Measurements from ENCODE around the gene ZNF768.
"Not testable (repeated sequence)": the region's sequence is repeated elsewhere in the genome, so short reads cannot be mapped to it uniquely, and the experiment has no call there.

ZNF768 gene

DNA sequence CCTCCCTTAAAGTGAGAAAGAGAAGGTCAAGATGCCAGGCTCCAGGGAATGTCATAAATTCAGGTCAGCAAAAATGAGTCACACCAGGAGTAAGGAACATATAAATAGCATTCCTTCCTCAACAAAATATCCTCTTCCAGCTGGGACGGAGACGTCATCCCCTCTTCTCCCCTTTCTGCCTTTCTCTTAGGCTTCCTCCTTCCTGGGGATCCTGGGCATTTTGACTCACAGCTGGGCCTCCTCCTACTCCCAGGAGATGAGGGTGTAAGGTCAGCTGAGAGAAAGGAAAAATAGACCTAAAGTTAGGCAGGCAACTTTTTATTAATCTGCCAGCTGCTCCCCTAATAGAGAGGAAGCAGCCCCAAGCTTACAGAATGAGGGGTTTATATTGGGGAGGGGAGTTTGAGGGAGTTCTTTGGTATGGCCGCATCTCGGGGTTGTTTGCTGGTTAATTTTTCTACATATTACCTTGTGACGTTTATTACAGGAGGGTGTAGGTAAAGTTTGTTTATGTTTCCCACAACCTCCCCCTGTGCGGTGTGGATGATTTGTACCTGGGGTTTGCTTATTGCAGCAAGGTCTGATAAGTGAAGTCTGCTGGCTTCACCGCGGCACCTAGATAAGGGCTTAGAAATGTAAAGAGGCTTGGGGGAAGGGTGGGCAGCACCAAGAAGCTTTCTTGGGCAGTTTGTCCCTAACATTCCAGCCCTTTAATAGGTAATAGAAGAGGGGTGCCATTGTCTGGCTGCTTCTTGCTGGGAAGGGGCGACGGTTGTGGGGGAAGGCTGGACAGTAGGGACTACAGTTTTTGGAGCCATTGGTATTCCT lies 15.3 kb upstream of the ZNF768 start:
- no peaks in the 10 kb centered on the region for H3K27me3 ChIP-seq (ENCODE audit: insufficient read depth, poor library complexity, severe bottlenecking)
- H3K4me3 ChIP-seq (ENCODE audit: severe bottlenecking): no peak overlapping the region
- ATAC-seq (ENCODE audit: low read depth) (peak; percentile 41; the same call in 1 of the 3 replicates), DNase-seq (ENCODE audit: low spot score) (no peak)
- H3K4me1 ChIP-seq (ENCODE audit: insufficient read depth, poor library complexity, severe bottlenecking): no peaks in the 10 kb centered on the region
- TF ChIP-seq, protein P1, sequence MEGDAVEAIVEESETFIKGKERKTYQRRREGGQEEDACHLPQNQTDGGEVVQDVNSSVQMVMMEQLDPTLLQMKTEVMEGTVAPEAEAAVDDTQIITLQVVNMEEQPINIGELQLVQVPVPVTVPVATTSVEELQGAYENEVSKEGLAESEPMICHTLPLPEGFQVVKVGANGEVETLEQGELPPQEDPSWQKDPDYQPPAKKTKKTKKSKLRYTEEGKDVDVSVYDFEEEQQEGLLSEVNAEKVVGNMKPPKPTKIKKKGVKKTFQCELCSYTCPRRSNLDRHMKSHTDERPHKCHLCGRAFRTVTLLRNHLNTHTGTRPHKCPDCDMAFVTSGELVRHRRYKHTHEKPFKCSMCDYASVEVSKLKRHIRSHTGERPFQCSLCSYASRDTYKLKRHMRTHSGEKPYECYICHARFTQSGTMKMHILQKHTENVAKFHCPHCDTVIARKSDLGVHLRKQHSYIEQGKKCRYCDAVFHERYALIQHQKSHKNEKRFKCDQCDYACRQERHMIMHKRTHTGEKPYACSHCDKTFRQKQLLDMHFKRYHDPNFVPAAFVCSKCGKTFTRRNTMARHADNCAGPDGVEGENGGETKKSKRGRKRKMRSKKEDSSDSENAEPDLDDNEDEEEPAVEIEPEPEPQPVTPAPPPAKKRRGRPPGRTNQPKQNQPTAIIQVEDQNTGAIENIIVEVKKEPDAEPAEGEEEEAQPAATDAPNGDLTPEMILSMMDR (IDR thresholded peaks at IDR 0.05; ENCODE audit: poor library complexity, severe bottlenecking): no peak
- no peak overlapping the region for H3K27ac ChIP-seq (ENCODE audit: poor library complexity, severe bottlenecking)
- no peaks in the 10 kb centered on the region for H3K9me3 ChIP-seq (ENCODE audit: severe bottlenecking)
- peaks cover 3% of the 10 kb centered on the region; the same call in 1 of the 2 replicates for H3K36me3 ChIP-seq (ENCODE audit: low read depth)

DNA sequence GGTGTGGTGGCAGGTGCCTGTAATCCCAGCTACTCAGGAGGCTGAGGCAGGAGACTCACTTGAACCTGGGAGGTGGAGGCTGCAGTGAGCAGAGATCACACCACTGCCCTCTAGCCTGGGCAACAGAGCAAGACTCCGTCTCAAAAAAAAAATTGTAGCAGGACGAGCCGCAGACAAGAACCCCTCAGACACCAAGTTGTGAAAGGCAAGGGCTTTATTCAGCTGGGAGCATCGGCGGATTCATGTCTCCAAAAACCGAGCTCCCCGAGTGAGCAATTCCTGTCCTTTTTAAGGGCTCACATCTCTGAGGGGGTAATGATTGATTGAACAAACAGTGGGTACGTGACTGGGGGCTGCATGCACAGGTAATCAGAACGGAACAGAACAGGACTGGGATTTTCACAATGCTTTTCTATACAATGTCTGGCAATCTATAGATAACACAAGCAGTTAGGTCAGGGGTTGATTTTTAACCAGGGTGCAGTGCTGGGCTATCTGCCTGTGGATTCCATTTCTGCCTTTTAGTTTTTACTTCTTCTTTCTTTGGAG lies 14.6 kb upstream of the ZNF768 start:
- not testable (repeated sequence) for H3K4me1 ChIP-seq (ENCODE audit: insufficient read depth, poor library complexity, severe bottlenecking); H3K27me3 ChIP-seq (ENCODE audit: insufficient read depth, poor library complexity, severe bottlenecking); H3K4me3 ChIP-seq (ENCODE audit: severe bottlenecking); H3K36me3 ChIP-seq (ENCODE audit: low read depth); ATAC-seq (ENCODE audit: low read depth); H3K27ac ChIP-seq (ENCODE audit: poor library complexity, severe bottlenecking); H3K9me3 ChIP-seq (ENCODE audit: severe bottlenecking); DNase-seq (ENCODE audit: low spot score)

DNA sequence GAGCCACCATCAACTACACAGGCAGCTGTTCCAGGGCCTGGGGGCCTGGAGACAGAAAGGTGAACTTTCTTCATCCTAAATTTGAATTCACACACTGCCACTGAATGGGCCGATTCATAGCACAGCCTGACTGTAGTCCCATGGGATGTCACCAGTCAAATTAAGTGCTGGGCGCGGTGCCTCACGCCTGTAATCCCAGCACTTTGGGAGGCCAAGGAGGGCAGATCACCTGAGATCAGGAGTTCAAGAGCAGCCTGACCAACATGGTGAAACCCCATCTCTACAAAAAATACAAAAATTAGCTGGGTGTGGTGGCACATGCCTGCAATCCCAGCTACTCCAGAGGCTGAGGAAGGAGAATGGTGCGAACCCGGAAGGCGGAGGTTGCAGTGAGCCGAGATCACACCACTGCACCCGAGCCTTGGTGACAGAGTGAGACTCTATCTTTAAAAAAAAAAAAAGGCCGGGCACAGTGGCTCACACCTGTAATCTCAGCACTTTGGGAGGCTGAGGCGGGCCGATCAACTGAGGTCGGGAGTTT lies 13.7 kb upstream of the ZNF768 start:
- not testable (repeated sequence) for H3K27me3 ChIP-seq (ENCODE audit: insufficient read depth, poor library complexity, severe bottlenecking); H3K9me3 ChIP-seq (ENCODE audit: severe bottlenecking); ATAC-seq (ENCODE audit: low read depth); H3K36me3 ChIP-seq (ENCODE audit: low read depth); DNase-seq (ENCODE audit: low spot score); H3K4me1 ChIP-seq (ENCODE audit: insufficient read depth, poor library complexity, severe bottlenecking); H3K4me3 ChIP-seq (ENCODE audit: severe bottlenecking); H3K27ac ChIP-seq (ENCODE audit: poor library complexity, severe bottlenecking)

DNA sequence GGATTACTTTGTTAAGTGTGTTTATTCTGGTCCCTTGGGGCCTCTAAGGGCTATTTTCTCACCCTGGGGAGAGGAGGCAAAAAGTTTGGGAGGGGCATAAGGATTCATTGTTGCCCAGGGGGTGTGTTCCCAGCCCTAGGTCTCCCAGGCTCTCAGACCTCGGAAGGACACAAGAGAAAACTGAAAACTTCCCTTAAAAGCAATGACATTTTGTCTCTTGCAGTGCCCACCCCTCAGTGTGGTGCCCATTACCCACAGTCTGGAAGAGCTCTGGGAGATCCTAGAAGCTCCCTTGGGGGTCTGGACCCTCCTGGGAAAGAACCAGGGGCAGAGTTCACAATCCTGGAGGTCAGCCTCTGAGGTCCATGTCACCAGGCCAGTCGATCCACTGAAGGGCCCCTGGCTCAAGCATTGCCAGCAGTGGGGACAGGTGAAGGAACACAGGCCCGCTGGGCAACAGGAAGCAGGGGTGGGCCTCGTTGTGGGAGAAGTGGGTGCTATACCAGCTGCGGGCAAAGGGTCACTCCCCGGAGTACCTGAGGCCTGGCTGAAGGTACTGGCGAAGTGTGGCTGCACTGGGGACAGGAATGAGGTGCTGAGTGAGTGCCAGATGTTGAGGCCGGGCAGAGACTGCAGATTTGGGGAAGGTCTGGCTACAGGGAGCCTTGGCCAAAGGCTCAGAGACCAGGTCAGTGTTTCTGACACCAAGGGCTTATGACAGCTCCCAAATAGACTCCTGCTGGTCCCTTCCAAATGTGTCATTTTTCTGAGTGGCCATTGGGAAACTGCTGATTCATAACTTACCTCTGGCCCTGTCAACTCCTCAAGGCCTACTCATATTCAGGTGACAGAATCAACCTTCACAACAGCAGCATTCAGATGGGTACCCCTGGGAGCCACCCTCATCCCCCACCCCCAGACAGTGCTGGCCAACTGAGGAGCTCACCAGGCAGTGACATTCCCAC lies 12.9 kb upstream of the ZNF768 start:
- H3K36me3 ChIP-seq (ENCODE audit: low read depth): peaks cover 6% of the 10 kb centered on the region; the same call in 1 of the 2 replicates
- H3K4me3 ChIP-seq (ENCODE audit: severe bottlenecking): no peak overlapping the region
- ATAC-seq (ENCODE audit: low read depth) (no peak), DNase-seq (ENCODE audit: low spot score) (no peak)
- H3K27ac ChIP-seq (ENCODE audit: poor library complexity, severe bottlenecking): no peak overlapping the region
- H3K27me3 ChIP-seq (ENCODE audit: insufficient read depth, poor library complexity, severe bottlenecking): no peaks in the 10 kb centered on the region
- no peaks in the 10 kb centered on the region for H3K9me3 ChIP-seq (ENCODE audit: severe bottlenecking)
- TF ChIP-seq, protein P1 (IDR thresholded peaks at IDR 0.05; ENCODE audit: poor library complexity, severe bottlenecking): no peak
- H3K4me1 ChIP-seq (ENCODE audit: insufficient read depth, poor library complexity, severe bottlenecking): peaks cover 2% of the 10 kb centered on the region

DNA sequence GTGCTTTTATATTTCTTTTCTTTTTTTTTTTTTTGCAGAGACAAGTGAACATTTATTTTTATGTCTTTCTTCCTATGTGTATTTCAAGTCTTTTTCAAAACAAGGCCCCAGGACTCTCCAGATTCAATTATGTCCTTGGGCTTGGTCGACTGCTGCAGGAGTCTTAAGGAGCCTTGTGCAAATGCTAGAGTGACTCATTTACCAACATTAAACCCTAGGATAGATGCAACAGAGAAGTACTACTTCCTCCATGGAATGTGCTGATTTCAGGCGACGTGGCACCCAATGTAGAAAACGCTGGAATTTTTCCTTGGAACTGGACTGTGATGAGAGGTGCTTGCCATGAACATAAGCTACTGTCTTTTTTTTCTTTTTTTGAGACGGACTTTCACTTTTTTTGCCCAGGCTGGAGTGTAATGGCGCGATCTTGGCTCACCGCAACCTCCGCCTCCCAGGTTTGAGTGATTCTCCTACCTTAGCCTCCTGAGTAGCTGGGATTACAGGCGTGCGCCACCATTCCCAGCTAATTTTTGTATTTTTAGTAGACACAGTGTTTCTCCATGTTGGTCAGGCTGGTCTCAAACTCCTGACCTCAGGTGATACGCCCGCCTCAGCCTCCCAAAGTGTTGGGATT lies 10.1 kb upstream of the ZNF768 start:
- peaks cover 11% of the 10 kb centered on the region; the same call in 1 of the 2 replicates for H3K36me3 ChIP-seq (ENCODE audit: low read depth)
- H3K4me1 ChIP-seq (ENCODE audit: insufficient read depth, poor library complexity, severe bottlenecking); DNase-seq (ENCODE audit: low spot score); ATAC-seq (ENCODE audit: low read depth); H3K27me3 ChIP-seq (ENCODE audit: insufficient read depth, poor library complexity, severe bottlenecking); H3K9me3 ChIP-seq (ENCODE audit: severe bottlenecking); H3K4me3 ChIP-seq (ENCODE audit: severe bottlenecking): not testable (repeated sequence)
- H3K27ac ChIP-seq (ENCODE audit: poor library complexity, severe bottlenecking): peak overlapping the region; percentile 71
